Measurements from ENCODE around the gene SOWAHA.
"Not testable (repeated sequence)": the region's sequence is repeated elsewhere in the genome, so short reads cannot be mapped to it uniquely, and the experiment has no call there.

The SOWAHA gene

GRCh38 chr5:132853323-132853722 lies 40.2 kb downstream of the SOWAHA start:
- DNase-seq (ENCODE audit: low read depth, low spot score) = no peak

- DNase-seq (ENCODE audit: low read depth, low spot score) = no peak
Measured at GRCh38 chr5:132853790-132854189, 40.7 kb downstream of the SOWAHA start.

- DNase-seq (ENCODE audit: low read depth, low spot score) = no peak
Measured at GRCh38 chr5:132854301-132854700, 41.2 kb downstream of the SOWAHA start.

GRCh38 chr5:132854992-132855391 lies 41.9 kb downstream of the SOWAHA start:
- DNase-seq (ENCODE audit: low read depth, low spot score) = not testable (repeated sequence)

GRCh38 chr5:132856011-132856410 lies 42.9 kb downstream of the SOWAHA start:
- DNase-seq (ENCODE audit: low read depth, low spot score) = no peak

- no peak for DNase-seq (ENCODE audit: low read depth, low spot score)
Measured at GRCh38 chr5:132859889-132860437, 46.9 kb downstream of the SOWAHA start.

GRCh38 chr5:132860742-132861141 lies 47.6 kb downstream of the SOWAHA start:
- no peak for DNase-seq (ENCODE audit: low read depth, low spot score)

- no peak for DNase-seq (ENCODE audit: low read depth, low spot score)
Measured at GRCh38 chr5:132865668-132866341, 52.7 kb downstream of the SOWAHA start.

Measured in iPS DF 19.7 (cell line).